OCI-LY7 (cell line): ENCODE measurements around the gene VASP. TPM values are rescaled to one million over a fixed set of nuclear protein-coding genes. Genes with fewer than 3 reads are reported as not detected.
A peak's percentile ranks its signal among the peaks of the same experiment; 100 is the strongest.

Source experiments
- BruUV-seq: library from RNA; stranded (reverse); fragments of 400-500 nt; replicated peaks from 2 replicates; lab custom pipeline; 2021; lab: Mats Ljungman, UMichigan
- CTCF ChIA-PET: fragments of 300-600 bp; sonication (Branson Sonifier 250); formaldehyde crosslinking; loops from one replicate; lab custom pipeline; 2022; ENCODE audit warnings: antibody characterized with exemption; ENCODE audit not compliant: unreplicated experiment; lab: Charles Lee
- POLR2A ChIA-PET: fragments of 300-600 bp; sonication (Branson Sonifier 250); formaldehyde crosslinking; loops from one replicate; lab custom pipeline; 2022; ENCODE audit warnings: antibody characterized with exemption; lab: Charles Lee
- DNase-seq: peaks from one replicate; pipeline ENCODE4 v3.0.0-alpha.2; 2015; ENCODE audit warnings: low spot score
- H2AFZ ChIP-seq: fragments of 200-600 bp; sonication (generic), shearing (Covaris generic); 2 replicates; pipeline ENCODE4 v1.6.1; 2014; ENCODE audit warnings: mild to moderate bottlenecking, antibody characterized with exemption, low read length, moderate library complexity
- H3K27ac ChIP-seq: fragments of 200-600 bp; sonication (generic); 2 replicates; pipeline ENCODE4 v1.5.1; 2014; ENCODE audit warnings: mixed run types, low read depth, mild to moderate bottlenecking, moderate library complexity, low read length, inconsistent platforms; ENCODE audit not compliant: poor library complexity, severe bottlenecking
- H3K36me3 ChIP-seq: fragments of 200-600 bp; sonication (generic); 2 replicates; pipeline ENCODE4 v1.6.1; 2014; ENCODE audit warnings: mild to moderate bottlenecking, antibody characterized with exemption, low read length, moderate library complexity, mixed read lengths; ENCODE audit not compliant: insufficient read depth
- H3K4me1 ChIP-seq: fragments of 200-600 bp; sonication (generic); 2 replicates; pipeline ENCODE4 v1.5.1; 2014; ENCODE audit warnings: mild to moderate bottlenecking, low read length; ENCODE audit not compliant: insufficient read depth, poor library complexity, severe bottlenecking
- H3K4me2 ChIP-seq: fragments of 200-600 bp; sonication (generic); 2 replicates; pipeline ENCODE4 v1.6.1; 2014; ENCODE audit warnings: mild to moderate bottlenecking, low read length
- H3K4me3 ChIP-seq: fragments of 200-600 bp; sonication (generic); 2 replicates; pipeline ENCODE4 v1.5.1; 2014; ENCODE audit warnings: mild to moderate bottlenecking, low read depth, low read length; ENCODE audit not compliant: poor library complexity, severe bottlenecking
- H3K79me2 ChIP-seq: fragments of 200-600 bp; sonication (generic); 2 replicates; pipeline ENCODE4 v1.6.1; 2016; ENCODE audit warnings: low read depth, mild to moderate bottlenecking, low read length, moderate library complexity, mixed read lengths; ENCODE audit not compliant: insufficient read depth
- H3K9me2 ChIP-seq: fragments of 200-600 bp; sonication (generic); 2 replicates; pipeline ENCODE4 v1.6.1; 2016; ENCODE audit warnings: mild to moderate bottlenecking, low read length, mixed read lengths; ENCODE audit not compliant: insufficient read depth
- H3K9me3 ChIP-seq: fragments of 200-600 bp; sonication (generic); 2 replicates; pipeline ENCODE4 v1.6.1; 2014; ENCODE audit warnings: mild to moderate bottlenecking, mixed run types, low read length, mixed read lengths
- H4K20me1 ChIP-seq: fragments of 200-600 bp; sonication (generic); 2 replicates; pipeline ENCODE4 v1.6.1; 2014; ENCODE audit warnings: mild to moderate bottlenecking, antibody characterized with exemption, low read length, moderate library complexity, mixed read lengths; ENCODE audit not compliant: insufficient read depth
- CTCF ChIP-seq: fragments of 200-600 bp; sonication (generic); conservative IDR thresholded peaks from 2 replicates; pipeline ENCODE4 v1.5.1; 2014; ENCODE audit warnings: mild to moderate bottlenecking, antibody characterized with exemption, low read length, moderate library complexity, mixed read lengths
- EZH2phosphoT487 ChIP-seq: fragments of 200-600 bp; sonication (generic); IDR thresholded peaks from 2 replicates; pipeline ENCODE4 v1.6.1; 2018; ENCODE audit warnings: low read depth, borderline replicate concordance, mild to moderate bottlenecking, mixed run types, antibody characterized with exemption, low read length, moderate library complexity, mixed read lengths
- intact Hi-C: fragments of 100-400 bp; cut with micrococcal nuclease; formaldehyde crosslinking; loops from one replicate; pipeline ENCODE4 v1.10.0; 2022; ENCODE audit not compliant: unreplicated experiment
- total RNA-seq, 2 experiments: library from RNA; depleted of rRNA in 1 of 2; stranded (reverse); fragments of >200 nt in 1 of 2; shearing (Covaris generic) in 1 of 2; gene quantifications; 2 replicates each; pipeline ENCODE4 v1.2.3, GENCODE V29; 2014 to 2022

The VASP gene
- total RNA-seq, 2 experiments from 2014 or later = 39.6 to 62.8 TPM

- H4K20me1 ChIP-seq = 0 out of 2 replicates have a peak, but pooled peaks cover 4% of the 10 kb centered on the region
- no peaks in the 10 kb centered on the region; the same call in 1 of the 2 replicates for H3K79me2 ChIP-seq
- no peaks in the 10 kb centered on the region for H3K36me3 ChIP-seq
- CTCF ChIA-PET = no interaction called here
- no peak overlapping the region for H3K4me3 ChIP-seq
- POLR2A ChIA-PET = no interaction called here
- H2AFZ ChIP-seq = no peak overlapping the region
- no TSS peak for BruUV-seq
- TF ChIP-seq EZH2phosphoT487 (no peak), CTCF (no peak)
- H3K9me3 ChIP-seq = no peaks in the 10 kb centered on the region
- no peak overlapping the region for H3K4me2 ChIP-seq
- DNase-seq = no peak
- peaks cover 29% of the 10 kb centered on the region for H3K4me1 ChIP-seq
- no peak overlapping the region for H3K27ac ChIP-seq
- intact Hi-C loops = no loop called here
- no peaks in the 10 kb centered on the region for H3K9me2 ChIP-seq
Measured at GRCh38 chr19:45464274-45464673, 43.0 kb upstream of the VASP start.

- Histone ChIP-seq H3K79me2 (no peaks in the 10 kb centered on the region; the same call in 1 of the 2 replicates), H4K20me1 (0 out of 2 replicates have a peak, but pooled peaks cover 4% of the 10 kb centered on the region), H2AFZ (no peak overlapping the region), H3K9me3 (no peaks in the 10 kb centered on the region), H3K9me2 (no peaks in the 10 kb centered on the region), H3K4me3 (no peak overlapping the region), H3K27ac (no peak overlapping the region), H3K36me3 (no peaks in the 10 kb centered on the region), H3K4me1 (peaks cover 32% of the 10 kb centered on the region), H3K4me2 (no peak overlapping the region)
- intact Hi-C loops = no loop called here
- no TSS peak for BruUV-seq
- DNase-seq = no peak
- TF ChIP-seq CTCF (0 out of 2 replicates have a peak, but pooled peaks have one; percentile 15), EZH2phosphoT487 (no peak)
- POLR2A ChIA-PET = no interaction called here
- CTCF ChIA-PET = no interaction called here
Measured at GRCh38 chr19:45464852-45465441, 42.3 kb upstream of the VASP start.

- peak; percentile 27 for DNase-seq
- no peaks in the 10 kb centered on the region; the same call in 1 of the 2 replicates for H3K79me2 ChIP-seq
- intact Hi-C loops = no loop called here
- ChIA-PET POLR2A (interaction anchor here (0.6 to 1.6 kb wide), 4 partner anchors 10 to 253 kb away, joined by 4 to 6 read pairs (median 6); no protein-coding TSS in a partner anchor), CTCF (no interaction called here)
- TF ChIP-seq CTCF = 0 out of 2 replicates have a peak, but pooled peaks have one; percentile 46
- TF ChIP-seq EZH2phosphoT487 = no peak
- no peaks in the 10 kb centered on the region for H3K36me3 ChIP-seq
- no peaks in the 10 kb centered on the region for H3K9me2 ChIP-seq
- peaks cover 24% of the 10 kb centered on the region for H3K4me1 ChIP-seq
- 0 out of 2 replicates have a peak, but pooled peaks cover 4% of the 10 kb centered on the region for H4K20me1 ChIP-seq
- no peak overlapping the region for H3K27ac ChIP-seq
- no peaks in the 10 kb centered on the region for H3K9me3 ChIP-seq
- no TSS peak for BruUV-seq
- H3K4me2 ChIP-seq = peak overlapping the region; percentile 100
- H2AFZ ChIP-seq = peak overlapping the region; percentile 74
- peak overlapping the region; percentile 81 for H3K4me3 ChIP-seq
Measured at GRCh38 chr19:45467115-45467455, 40.2 kb upstream of the VASP start.
